B cell (primary cell): Measurements from ENCODE around the gene ITSN1. TPM values are rescaled to one million over a fixed set of nuclear protein-coding genes. Genes with fewer than 3 reads are reported as not detected.

Experiments
- ATAC-seq: fragments of 200-7000 bp; cut with Tn5 transposase; one replicate; pipeline ENCODE4 v1.10.0; 2021; ENCODE audit warnings: low read depth, mild to moderate bottlenecking, moderate number of reproducible peaks, moderate library complexity
- CTCF ChIA-PET: fragments of 350-600 bp; sonication (Branson Sonifier 250); formaldehyde crosslinking; loops from one replicate; lab custom pipeline; 2021; ENCODE audit warnings: antibody characterized with exemption, inconsistent platforms; lab: Charles Lee
- POLR2A ChIA-PET: fragments of 350-600 bp; sonication (Branson Sonifier 250); formaldehyde crosslinking; loops from one replicate; lab custom pipeline; 2021; ENCODE audit warnings: antibody characterized with exemption; lab: Charles Lee
- DNase-seq: peaks from one replicate; pipeline ENCODE4 v3.0.0; 2013
- H2AFZ ChIP-seq: 2 replicates; pipeline ENCODE4 v1.6.1; 2012; ENCODE audit warnings: mild to moderate bottlenecking, low read depth, low read length; ENCODE audit not compliant: insufficient read depth, poor library complexity, severe bottlenecking
- H3K27ac ChIP-seq, 2 donors: 1 replicate in 1 of 2; 2 replicates in 1 of 2; pipeline ENCODE4 v1.5.1; 2012 to 2013; ENCODE audit warnings: low read length in 2 of 2, mild to moderate bottlenecking in 2 of 2, moderate library complexity in 1 of 2
- H3K27me3 ChIP-seq, 4 experiments: fragments of 200-600 bp in 1 of 4; sonication (generic) in 1 of 4; replicated peaks in 1 of 4; 1 replicate in 2 of 4; 2 replicates in 2 of 4; pipeline versions ENCODE4 v1.6.1 to v1.7.0; 2013 to 2016; ENCODE audit warnings: low read length in 3 of 4, mild to moderate bottlenecking in 2 of 4, mixed read lengths in 1 of 4, moderate library complexity in 1 of 4; ENCODE audit not compliant: insufficient read depth in 4 of 4, control insufficient read depth in 3 of 4; ENCODE audit errors: control extremely low read depth in 1 of 4
- H3K36me3 ChIP-seq, 2 experiments: replicated peaks in 1 of 2; 1 replicate in 1 of 2; 2 replicates in 1 of 2; pipeline versions ENCODE4 v1.6.1 to v1.7.1; 2013; ENCODE audit warnings: low read length in 1 of 2; ENCODE audit not compliant: insufficient read depth in 2 of 2, control insufficient read depth in 1 of 2; ENCODE audit errors: control extremely low read depth in 1 of 2, extremely low read depth in 1 of 2
- H3K4me1 ChIP-seq, 2 donors: fragments of 200-600 bp in 1 of 2; sonication (generic) in 1 of 2; 1 replicate in 1 of 2; 2 replicates in 1 of 2; pipeline versions ENCODE4 v1.5.1 to v1.6.1; 2013 to 2017; ENCODE audit warnings: low read length in 2 of 2; ENCODE audit not compliant: control insufficient read depth in 2 of 2, insufficient read depth in 2 of 2
- H3K4me2 ChIP-seq: replicated peaks from 2 replicates; pipeline ENCODE3; 2012; ENCODE audit warnings: mild to moderate bottlenecking, low read depth, low read length; ENCODE audit not compliant: poor library complexity, severe bottlenecking
- H3K4me3 ChIP-seq, 5 experiments: fragments of 200-600 bp in 1 of 5; sonication (generic) in 1 of 5; 1 replicate in 3 of 5; 2 replicates in 2 of 5; pipeline versions ENCODE4 v1.5.1 to v1.7.0; 2011 to 2016; ENCODE audit warnings: low read length in 4 of 5, mild to moderate bottlenecking in 4 of 5, low read depth in 2 of 5, control low read depth in 1 of 5, moderate library complexity in 1 of 5; ENCODE audit not compliant: insufficient read depth in 1 of 5; ENCODE audit errors: control extremely low read depth in 1 of 5, extremely low read depth in 1 of 5
- H3K79me2 ChIP-seq: fragments of 200-600 bp; sonication (generic); one replicate; pipeline ENCODE4 v1.6.0; 2016; ENCODE audit warnings: low read length; ENCODE audit not compliant: control insufficient read depth, insufficient read depth
- H3K9ac ChIP-seq: fragments of 200-600 bp; sonication (generic); 2 replicates; pipeline ENCODE4 v1.6.1; 2017; ENCODE audit warnings: mild to moderate bottlenecking, low read length, moderate library complexity
- H3K9me3 ChIP-seq, 3 donors: one replicate each; pipeline versions ENCODE4 v1.6.1 to v1.7.1; 2013; ENCODE audit warnings: low read length in 2 of 3; ENCODE audit not compliant: control insufficient read depth in 2 of 3, insufficient read depth in 1 of 3; ENCODE audit errors: control extremely low read depth in 1 of 3
- H4K20me1 ChIP-seq: 2 replicates; pipeline ENCODE4 v1.6.0; 2012; ENCODE audit warnings: mild to moderate bottlenecking, low read length; ENCODE audit not compliant: insufficient read depth, control insufficient read depth, poor library complexity, severe bottlenecking
- H3K27ac Mint-ChIP-seq: one replicate; pipeline ENCODE4 v1.8.0; 2021; ENCODE audit warnings: mixed read lengths
- H3K27me3 Mint-ChIP-seq: one replicate; pipeline ENCODE4 v1.8.0; 2021; ENCODE audit warnings: mixed read lengths
- H3K4me1 Mint-ChIP-seq: one replicate; pipeline ENCODE4 v1.8.0; 2021; ENCODE audit warnings: mixed read lengths
- H3K4me3 Mint-ChIP-seq: one replicate; pipeline ENCODE4 v1.8.0; 2021; ENCODE audit warnings: mixed read lengths
- H3K9me3 Mint-ChIP-seq: one replicate; pipeline ENCODE4 v1.8.0; 2022; ENCODE audit warnings: mixed read lengths; ENCODE audit not compliant: insufficient read depth
- EZH2 ChIP-seq: IDR thresholded peaks from 2 replicates; pipeline ENCODE4 v1.6.1; 2012; ENCODE audit warnings: borderline replicate concordance, low read depth, mild to moderate bottlenecking, moderate library complexity, low read length; ENCODE audit not compliant: insufficient read depth, poor library complexity, severe bottlenecking
- WGBS: methylation state at CpG from one replicate; pipeline ENCODE4 v1.1.5; 2013; ENCODE audit warnings: missing lambda C conversion rate; ENCODE audit not compliant: insufficient coverage; 5-methylcytosine and 5-hydroxymethylcytosine counted together
- intact Hi-C: fragments of 100-400 bp; cut with micrococcal nuclease; formaldehyde crosslinking; loops from one replicate; pipeline ENCODE4 v1.10.0; 2022
- polyA plus RNA-seq: library from polyadenylated mRNA; depleted of rRNA; stranded (reverse); fragments of >200 nt; gene quantifications from 2 replicates; pipeline ENCODE4 v1.2.3, GENCODE V29; 2012
- total RNA-seq, 2 donors: library from RNA; stranded (reverse); fragments of 120-200 nt in 1 of 2; gene quantifications; 1 replicate in 1 of 2; 2 replicates in 1 of 2; pipeline versions ENCODE4 v1.2.3 to v1.2.4, GENCODE V29; 2013 to 2022
- TF ChIP-seq, protein P1 (sequence below): fragments of 200-600 bp; IDR thresholded peaks from one replicate; pipeline ENCODE4 v1.8.0; 2022; ENCODE audit warnings: antibody characterized with exemption, mild to moderate bottlenecking

The ITSN1 gene
- total and polyA plus RNA-seq, 2 donors (not counting 1 experiment from before 2014, with no cell fraction given): 0.31 to 2.4 TPM

DNA sequence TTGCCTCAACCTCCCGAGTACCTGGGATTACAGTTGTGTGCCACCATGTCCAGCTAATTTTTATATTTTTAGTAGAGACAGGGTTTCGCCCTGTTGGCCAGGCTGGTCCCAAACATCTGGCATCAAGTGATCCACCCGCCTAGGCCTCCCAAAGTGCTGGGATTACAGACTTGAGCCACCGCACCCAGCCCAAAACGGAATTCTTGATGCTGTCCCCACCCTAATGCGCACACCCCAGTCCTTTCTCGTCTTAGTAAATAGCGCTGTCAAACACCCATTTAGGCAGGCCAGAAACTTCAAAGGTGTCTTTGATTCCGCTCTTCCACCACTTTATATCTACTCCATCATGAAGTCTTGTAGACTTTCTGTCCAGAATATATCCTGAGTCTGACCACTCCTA, 35.1 kb downstream of the ITSN1 start:
- no peak for DNase-seq
- H3K27me3 ChIP-seq: no peaks in the 10 kb centered on the region
- H3K9me3 ChIP-seq: no peaks in the 10 kb centered on the region
- no peak overlapping the region for H3K9ac ChIP-seq
- Mint-ChIP-seq H3K9me3 (no peaks in the 10 kb centered on the region), H3K27ac (no peak overlapping the region), H3K27me3 (peaks cover 8% of the 10 kb centered on the region), H3K4me1 (no peaks in the 10 kb centered on the region), H3K4me3 (no peak overlapping the region)
- no peak overlapping the region for H3K27ac ChIP-seq
- POLR2A ChIA-PET: no interaction called here
- no peaks in the 10 kb centered on the region for H4K20me1 ChIP-seq
- no peaks in the 10 kb centered on the region for H3K79me2 ChIP-seq
- H3K4me2 ChIP-seq: no peak overlapping the region
- H3K36me3 ChIP-seq: no peaks in the 10 kb centered on the region
- H3K4me1 ChIP-seq: no peaks in the 10 kb centered on the region
- TF ChIP-seq, protein P1, sequence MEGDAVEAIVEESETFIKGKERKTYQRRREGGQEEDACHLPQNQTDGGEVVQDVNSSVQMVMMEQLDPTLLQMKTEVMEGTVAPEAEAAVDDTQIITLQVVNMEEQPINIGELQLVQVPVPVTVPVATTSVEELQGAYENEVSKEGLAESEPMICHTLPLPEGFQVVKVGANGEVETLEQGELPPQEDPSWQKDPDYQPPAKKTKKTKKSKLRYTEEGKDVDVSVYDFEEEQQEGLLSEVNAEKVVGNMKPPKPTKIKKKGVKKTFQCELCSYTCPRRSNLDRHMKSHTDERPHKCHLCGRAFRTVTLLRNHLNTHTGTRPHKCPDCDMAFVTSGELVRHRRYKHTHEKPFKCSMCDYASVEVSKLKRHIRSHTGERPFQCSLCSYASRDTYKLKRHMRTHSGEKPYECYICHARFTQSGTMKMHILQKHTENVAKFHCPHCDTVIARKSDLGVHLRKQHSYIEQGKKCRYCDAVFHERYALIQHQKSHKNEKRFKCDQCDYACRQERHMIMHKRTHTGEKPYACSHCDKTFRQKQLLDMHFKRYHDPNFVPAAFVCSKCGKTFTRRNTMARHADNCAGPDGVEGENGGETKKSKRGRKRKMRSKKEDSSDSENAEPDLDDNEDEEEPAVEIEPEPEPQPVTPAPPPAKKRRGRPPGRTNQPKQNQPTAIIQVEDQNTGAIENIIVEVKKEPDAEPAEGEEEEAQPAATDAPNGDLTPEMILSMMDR: no peak
- TF ChIP-seq EZH2: no peak
- no peak for ATAC-seq
- WGBS: 96% methylated on average over 5 of the region's 9 CpGs
- no peak overlapping the region for H3K4me3 ChIP-seq
- no peak overlapping the region for H2AFZ ChIP-seq
- intact Hi-C loops: no loop called here
- CTCF ChIA-PET: no interaction called here

DNA sequence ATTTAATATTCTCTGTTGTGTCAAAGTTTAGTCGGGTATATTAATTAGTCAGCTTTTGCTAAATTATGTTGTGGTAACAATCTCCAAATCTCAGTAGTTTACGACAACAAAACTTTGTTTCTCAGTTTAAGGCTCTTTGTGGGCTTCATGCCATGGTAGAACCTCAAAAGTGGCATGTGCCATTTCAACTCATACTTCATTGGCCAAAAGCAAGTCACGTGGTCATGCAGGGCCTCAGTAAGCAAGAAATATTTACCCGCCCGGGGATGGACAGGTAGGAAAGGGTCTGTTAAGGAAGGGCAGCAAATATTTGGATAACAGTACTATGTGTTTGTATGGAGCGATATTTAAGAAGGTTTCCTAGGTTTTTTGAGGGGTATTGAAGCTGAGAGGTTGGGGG, 38.6 kb downstream of the ITSN1 start:
- H3K27ac ChIP-seq: no peak overlapping the region
- ATAC-seq (no peak), DNase-seq (no peak)
- no peaks in the 10 kb centered on the region for H3K9me3 ChIP-seq
- Mint-ChIP-seq H3K27ac (no peak overlapping the region), H3K27me3 (peaks cover 20% of the 10 kb centered on the region), H3K4me3 (no peak overlapping the region), H3K9me3 (no peaks in the 10 kb centered on the region), H3K4me1 (no peaks in the 10 kb centered on the region)
- no peak for TF ChIP-seq EZH2
- TF ChIP-seq, protein P1: no peak
- CTCF ChIA-PET: interaction anchor here (1.0 kb wide), 1 partner anchor 17 kb away, joined by 3 read pairs; no protein-coding TSS in a partner anchor
- peaks cover 0 to 3% (median 0%) of the 10 kb centered on the region in 4 experiments for H3K27me3 ChIP-seq
- H3K4me3 ChIP-seq: no peak overlapping the region
- WGBS: 92% methylated on average over 4 of the region's 6 CpGs
- no peaks in the 10 kb centered on the region for H3K4me1 ChIP-seq
- H3K9ac ChIP-seq: no peak overlapping the region
- POLR2A ChIA-PET: no interaction called here
- H4K20me1 ChIP-seq: no peaks in the 10 kb centered on the region
- no peaks in the 10 kb centered on the region for H3K79me2 ChIP-seq
- intact Hi-C loops: no loop called here
- no peak overlapping the region for H3K4me2 ChIP-seq
- no peaks in the 10 kb centered on the region for H3K36me3 ChIP-seq
- no peak overlapping the region for H2AFZ ChIP-seq
